Measurements from ENCODE around the gene PNMA8C.
"Not testable (repeated sequence)": the region's sequence is repeated elsewhere in the genome, so short reads cannot be mapped to it uniquely, and the experiment has no call there.

The PNMA8C gene

GRCh38 chr19:46411925-46412649 lies 16.6 kb downstream of the PNMA8C start:
- DNase-seq (ENCODE audit: low read depth, low spot score): no peak

- DNase-seq (ENCODE audit: low read depth, low spot score): no peak
Observed at GRCh38 chr19:46411088-46411924, 17.4 kb downstream of the PNMA8C start.

GRCh38 chr19:46410205-46411087 lies 18.3 kb downstream of the PNMA8C start:
- DNase-seq (ENCODE audit: low read depth, low spot score): no peak

- DNase-seq (ENCODE audit: low read depth, low spot score): no peak
Observed at GRCh38 chr19:46409191-46409590, 19.5 kb downstream of the PNMA8C start.

- no peak for DNase-seq (ENCODE audit: low read depth, low spot score)
Observed at GRCh38 chr19:46408664-46409039, 20.1 kb downstream of the PNMA8C start.

- no peak for DNase-seq (ENCODE audit: low read depth, low spot score)
Observed at GRCh38 chr19:46407856-46408663, 20.7 kb downstream of the PNMA8C start.

- DNase-seq (ENCODE audit: low read depth, low spot score): no peak
Observed at GRCh38 chr19:46406976-46407375, 21.8 kb downstream of the PNMA8C start.

GRCh38 chr19:46404753-46405468 lies 23.8 kb downstream of the PNMA8C start:
- no peak for DNase-seq (ENCODE audit: low read depth, low spot score)

- DNase-seq (ENCODE audit: low read depth, low spot score): no peak
Observed at GRCh38 chr19:46404055-46404752, 24.5 kb downstream of the PNMA8C start.

GRCh38 chr19:46402725-46403124 lies 26.0 kb downstream of the PNMA8C start:
- no peak for DNase-seq (ENCODE audit: low read depth, low spot score)

- DNase-seq (ENCODE audit: low read depth, low spot score): not testable (repeated sequence)
Observed at GRCh38 chr19:46397801-46398479, 30.8 kb downstream of the PNMA8C start.

- no peak for DNase-seq (ENCODE audit: low read depth, low spot score)
Observed at GRCh38 chr19:46394402-46394797, 34.3 kb downstream of the PNMA8C start.

GRCh38 chr19:46393456-46394401 lies 35.0 kb downstream of the PNMA8C start:
- no peak for DNase-seq (ENCODE audit: low read depth, low spot score)

GRCh38 chr19:46392837-46393236 lies 35.9 kb downstream of the PNMA8C start:
- DNase-seq (ENCODE audit: low read depth, low spot score): no peak

- no peak for DNase-seq (ENCODE audit: low read depth, low spot score)
Observed at GRCh38 chr19:46392252-46392801, 36.4 kb downstream of the PNMA8C start.

- no peak for DNase-seq (ENCODE audit: low read depth, low spot score)
Observed at GRCh38 chr19:46391296-46392251, 37.2 kb downstream of the PNMA8C start.

GRCh38 chr19:46390866-46391265 lies 37.9 kb downstream of the PNMA8C start:
- DNase-seq (ENCODE audit: low read depth, low spot score): no peak

All from iPS DF 19.7 (cell line).